Fibroblast of upper back skin (primary cell): ENCODE results near the gene CD82.
A peak's percentile ranks its signal among the peaks of the same experiment; 100 is the strongest.

Source experiments
- DNase-seq: peaks from one replicate; pipeline ENCODE4 v3.0.0-alpha.2; 2013

CD82 gene

GRCh38 chr11:44604171-44604581 is 38.7 kb downstream of the CD82 start:
- no peak for DNase-seq

GRCh38 chr11:44605068-44605708 is 39.7 kb downstream of the CD82 start:
- DNase-seq = no peak

DNA sequence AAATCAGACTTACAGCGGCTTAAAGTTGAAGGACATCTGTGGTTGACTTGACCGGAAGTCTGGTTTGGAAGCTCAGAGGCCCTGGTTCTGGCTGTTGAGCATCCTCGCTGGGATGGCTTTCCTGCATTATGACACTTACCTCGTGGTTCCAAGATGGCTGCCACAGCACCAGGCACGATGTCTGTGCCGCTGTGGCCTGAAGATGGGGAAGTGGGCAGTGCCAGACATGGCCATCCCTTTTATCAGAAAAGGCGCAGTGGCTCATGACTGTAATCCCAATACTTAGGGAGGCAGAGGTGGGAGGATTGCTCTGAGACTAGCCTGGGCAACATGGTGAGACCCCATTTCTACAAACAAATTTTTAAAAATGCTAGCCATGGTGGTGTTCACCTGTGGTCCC is 40.5 kb downstream of the CD82 start:
- no peak for DNase-seq

GRCh38 chr11:44606472-44606871 is 41.0 kb downstream of the CD82 start:
- DNase-seq = no peak

DNA sequence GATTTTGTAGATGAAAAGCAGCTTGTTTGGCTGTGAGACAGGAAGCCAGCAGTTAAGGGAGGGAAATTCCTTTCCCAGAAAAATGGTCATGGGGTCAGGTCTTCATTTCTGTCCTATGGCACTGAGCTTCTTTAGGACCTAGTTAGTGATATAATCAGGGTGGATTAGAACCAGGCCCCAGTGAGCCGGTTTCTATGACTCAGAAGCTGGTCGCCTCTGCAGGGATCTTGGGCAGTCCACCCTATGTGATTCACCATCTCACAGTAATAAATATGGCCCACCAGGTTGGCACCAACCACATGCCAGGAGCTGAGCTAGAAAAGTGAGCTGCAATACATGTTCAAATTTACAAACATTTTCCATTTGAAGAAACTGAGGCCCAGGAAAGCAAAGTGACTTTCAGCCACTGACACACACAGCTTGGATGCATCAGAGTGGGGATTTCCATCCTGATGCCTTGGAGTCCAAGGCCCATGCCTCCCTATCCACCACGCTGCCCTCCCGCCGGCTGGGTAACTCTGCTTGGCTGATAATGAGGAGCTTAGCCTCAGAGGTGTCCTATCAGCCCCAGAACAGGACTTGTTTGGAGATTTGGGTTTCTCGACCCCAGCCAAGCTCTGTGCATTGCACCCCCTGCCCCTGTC is 42.0 kb downstream of the CD82 start:
- peak; percentile 13 for DNase-seq

DNA sequence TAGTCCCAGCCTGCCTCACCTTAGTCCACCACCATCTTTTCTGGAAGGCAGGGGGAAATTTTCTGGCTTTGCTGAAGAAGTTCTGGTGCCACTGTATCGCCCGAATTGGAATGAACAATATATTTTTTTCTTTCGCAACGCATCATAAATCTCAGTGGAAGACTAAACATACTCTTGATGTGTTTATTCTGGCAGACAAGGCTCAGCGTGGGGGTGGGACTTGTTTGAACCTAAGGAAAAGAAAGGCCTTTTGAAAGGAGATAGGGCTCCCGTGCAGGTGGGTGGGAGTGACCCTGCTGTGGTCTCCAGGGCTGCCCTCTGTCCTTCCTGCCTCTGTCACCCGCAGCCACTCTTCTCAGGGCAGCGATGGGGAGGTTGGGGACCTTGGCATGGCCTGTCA is 42.5 kb downstream of the CD82 start:
- peak; percentile 50 for DNase-seq

DNA sequence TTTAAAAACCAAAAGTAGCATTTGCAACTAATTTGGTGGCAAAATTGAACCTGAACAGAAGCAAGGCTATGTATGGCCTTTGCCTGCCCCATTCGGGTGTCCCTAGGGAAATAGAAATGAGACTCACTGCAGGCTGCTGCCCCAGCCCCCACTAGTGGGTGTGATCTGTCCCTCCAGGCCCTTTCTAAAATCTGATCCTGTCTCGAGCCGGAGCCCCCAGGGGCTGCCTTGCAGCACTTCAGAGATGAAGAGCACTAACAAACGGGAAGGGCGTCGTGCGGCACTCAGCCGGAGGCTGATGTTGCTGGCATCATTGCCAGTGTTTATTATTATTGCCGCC is 43.2 kb downstream of the CD82 start:
- DNase-seq = no peak

GRCh38 chr11:44608991-44609782 is 43.7 kb downstream of the CD82 start:
- no peak for DNase-seq

DNA sequence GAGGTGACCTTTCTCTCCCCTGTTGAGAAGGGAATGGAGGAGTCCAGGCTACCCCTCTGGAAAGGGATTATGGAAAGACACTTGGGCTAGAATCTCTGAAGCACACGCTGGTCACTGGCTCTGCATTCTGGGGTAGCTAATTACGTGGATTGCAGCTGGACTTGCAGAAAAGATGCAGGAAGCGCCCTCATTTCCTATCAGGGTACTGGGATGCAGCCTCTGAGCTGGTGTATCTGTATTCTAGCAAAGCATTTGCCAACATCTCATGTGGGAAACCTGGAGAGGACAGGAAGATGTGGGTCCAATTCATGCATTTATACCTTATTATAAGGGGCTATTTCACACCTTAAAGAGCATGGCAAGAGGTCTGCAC is 44.3 kb downstream of the CD82 start:
- no peak for DNase-seq

DNA sequence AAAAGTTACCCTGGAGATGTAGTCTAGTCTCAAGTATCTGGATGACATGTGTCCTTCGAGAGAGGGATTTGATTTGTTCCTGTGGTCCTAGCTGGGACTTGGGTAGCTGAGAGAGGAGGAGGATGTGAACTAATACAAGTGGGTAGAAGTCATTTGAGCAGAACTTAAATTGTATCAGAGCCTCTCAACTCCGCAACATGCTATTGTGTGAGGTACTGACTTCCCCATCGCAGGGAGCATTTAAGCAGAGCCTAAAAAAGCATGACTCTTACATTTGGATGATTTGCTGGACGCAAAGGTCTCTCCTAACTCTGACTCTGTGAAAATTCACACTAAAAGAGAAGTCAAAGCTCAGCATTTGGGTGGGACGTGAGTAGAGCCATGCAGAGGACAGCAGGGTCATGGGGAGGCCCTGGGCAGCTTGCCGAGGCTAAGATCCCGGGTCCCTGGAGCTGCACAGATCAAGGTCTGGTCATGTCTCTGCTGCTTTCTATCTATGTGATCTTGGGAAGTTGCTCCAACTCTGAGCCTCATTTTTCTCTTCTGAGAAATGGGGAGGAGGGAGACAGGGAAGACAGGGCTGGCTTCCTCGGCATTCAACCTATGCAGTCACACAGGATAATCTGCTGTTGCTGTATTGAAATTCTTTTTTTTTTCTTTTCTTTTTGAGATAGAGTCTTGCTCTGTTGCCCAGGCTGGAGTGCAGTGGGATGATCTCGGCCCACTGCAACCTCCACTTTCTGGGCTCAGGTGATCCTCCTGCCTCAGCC is 44.9 kb downstream of the CD82 start:
- no peak for DNase-seq

GRCh38 chr11:44611088-44611487 is 45.6 kb downstream of the CD82 start:
- no peak for DNase-seq

- DNase-seq = no peak
These were observed 46.4 kb downstream of the CD82 start for GRCh38 chr11:44611687-44612434.

GRCh38 chr11:44613153-44613552 is 47.7 kb downstream of the CD82 start:
- DNase-seq = no peak

DNA sequence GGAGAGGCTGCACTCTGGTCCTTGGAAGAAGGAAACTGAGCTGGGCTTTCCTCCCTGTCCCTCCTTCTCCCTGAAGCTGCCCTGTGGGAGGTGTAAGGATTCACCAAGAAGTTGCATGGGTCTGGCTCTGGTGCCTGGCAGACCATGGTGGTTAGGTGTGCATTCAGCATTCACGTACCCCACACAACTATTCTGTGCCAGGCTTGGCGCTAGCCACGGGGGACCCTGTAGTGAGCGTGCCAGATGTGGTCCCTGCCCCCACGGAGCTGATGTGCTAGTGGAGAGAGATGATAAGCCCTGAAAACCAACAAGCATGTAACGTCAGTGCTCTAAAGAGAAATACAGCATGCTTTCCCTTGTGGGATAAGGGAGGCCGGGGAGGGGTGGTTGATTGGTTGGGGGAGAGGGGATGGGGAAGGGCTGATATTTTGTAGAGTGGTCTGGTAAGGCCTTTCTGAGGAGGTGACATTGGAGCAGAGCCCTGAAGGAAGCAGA is 48.9 kb downstream of the CD82 start:
- no peak for DNase-seq

GRCh38 chr11:44615041-44615755 is 49.7 kb downstream of the CD82 start:
- DNase-seq = no peak

DNA sequence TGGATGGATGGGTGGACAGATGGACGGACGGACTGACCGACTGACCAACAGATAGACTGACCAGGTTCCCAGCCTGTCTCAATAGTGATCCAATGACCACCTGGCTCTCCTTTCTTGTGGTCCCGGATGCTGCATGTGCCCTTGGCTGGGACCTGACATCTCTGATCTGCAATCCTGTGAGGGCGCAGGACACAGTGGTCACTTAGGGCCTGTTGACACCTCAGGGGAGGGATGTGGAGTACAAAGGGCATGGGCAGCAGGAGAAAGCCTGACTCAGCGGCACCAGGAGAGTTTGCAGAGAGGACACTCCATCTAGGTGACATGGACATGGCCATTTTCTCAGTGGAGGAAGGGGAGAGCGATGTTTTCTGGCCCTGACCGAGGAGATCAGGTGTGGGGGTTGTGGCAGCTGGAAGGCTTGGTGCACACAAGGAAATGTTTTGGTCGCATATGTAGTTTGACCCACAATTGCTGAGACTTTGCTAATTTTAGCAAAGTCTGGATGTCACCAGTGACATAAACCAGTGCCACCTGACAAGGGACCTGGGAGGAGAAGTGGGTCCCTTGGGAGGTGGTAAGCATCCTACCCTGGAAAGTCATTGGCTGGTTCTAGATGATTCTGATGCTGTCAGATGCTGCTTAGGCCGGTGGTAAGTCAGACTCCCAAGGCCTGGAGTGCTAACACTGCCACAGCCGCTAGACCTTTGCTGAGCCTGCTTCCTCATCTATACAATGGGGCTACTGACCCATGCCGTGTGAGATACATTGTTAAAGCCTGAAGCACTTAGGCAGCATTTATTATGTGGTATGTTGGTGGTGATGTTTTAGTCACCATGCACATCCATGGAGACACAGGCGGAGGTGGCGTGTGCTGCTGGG is 50.7 kb downstream of the CD82 start:
- no peak for DNase-seq

DNA sequence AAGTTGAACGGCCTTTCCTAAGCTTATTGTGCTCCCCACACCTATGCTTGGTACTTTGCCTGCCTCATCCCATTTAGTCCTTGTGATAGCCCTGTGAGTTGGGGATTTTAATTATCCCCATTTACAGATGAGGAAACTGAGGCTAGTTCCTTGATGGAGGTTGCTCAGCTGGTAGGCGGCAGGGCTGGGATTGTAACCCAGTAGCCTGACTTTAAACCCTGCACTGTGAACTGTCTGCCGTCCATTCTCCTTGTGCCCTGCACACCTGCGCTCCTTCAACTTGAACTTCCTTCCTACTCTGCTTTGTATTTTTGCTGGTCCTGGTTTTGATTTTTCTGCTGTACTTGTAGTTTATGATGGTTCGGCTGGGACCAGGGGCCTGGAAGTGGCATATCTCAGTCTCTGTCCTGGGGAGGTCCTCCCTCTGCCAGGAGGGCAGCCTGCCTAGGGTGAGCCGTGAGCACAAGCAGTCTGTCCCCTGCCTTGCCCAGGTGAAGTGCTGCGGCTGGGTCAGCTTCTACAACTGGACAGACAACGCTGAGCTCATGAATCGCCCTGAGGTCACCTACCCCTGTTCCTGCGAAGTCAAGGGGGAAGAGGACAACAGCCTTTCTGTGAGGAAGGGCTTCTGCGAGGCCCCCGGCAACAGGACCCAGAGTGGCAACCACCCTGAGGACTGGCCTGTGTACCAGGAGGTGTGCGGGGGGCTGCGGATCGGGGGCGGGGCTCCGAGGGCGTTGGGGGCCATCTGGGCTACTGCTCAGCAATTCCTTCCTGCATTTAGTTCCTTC is 52.4 kb downstream of the CD82 start:
- no peak for DNase-seq

GRCh38 chr11:44618561-44619425 is 53.3 kb downstream of the CD82 start:
- DNase-seq = no peak

GRCh38 chr11:44620328-44620725 is 54.9 kb downstream of the CD82 start:
- no peak for DNase-seq
